ENCODE measurements around the gene DCAF11.
A peak's percentile ranks its signal among the peaks of the same experiment; 100 is the strongest.

DCAF11 gene

GRCh38 chr14:24114532-24115421 is at the start of gene DCAF11, which contains the start of gene NRL:
Gene DCAF11, plus strand, starts transcription at chr14:24114777. Its CDS starts 818 bp downstream, at chr14:24115595.
Gene NRL, minus strand, starts transcription at chr14:24114949. Its CDS starts 32,101 bp downstream, at chr14:24082848.
- Histone ChIP-seq H3K4me1 (peaks cover 0 to 26% (median 17%) of the 10 kb centered on the region in 4 donors), H3K4me3 (peak within 1 kb of the TSS; percentile 65 to 80), H3K36me3 (peaks cover 25 to 34% (median 29%) of the 10 kb centered on the region in 3 donors), H3K27ac (peak within 1 kb of the TSS; percentile 95 to 98), H3K27me3 (no peaks in the 10 kb centered on the region), H3K9me3 (no peaks in the 10 kb centered on the region)
- intact Hi-C loops (cut with DNase I; ENCODE audit: low total_unique reads) = no loop called here
- peak in 1 of 2 experiments; percentile 14 for TF ChIP-seq CTCF (IDR thresholded peaks at IDR 0.05)
- DNase-seq = peak; percentile 99

GRCh38 chr14:24064856-24065255 is 49.7 kb upstream of the DCAF11 start:
- intact Hi-C loops (cut with DNase I; ENCODE audit: low total_unique reads) = no loop called here

GRCh38 chr14:24065408-24065807 is 49.2 kb upstream of the DCAF11 start:
- no peaks in the 10 kb centered on the region for H3K4me1 ChIP-seq
- intact Hi-C loops (cut with DNase I; ENCODE audit: low total_unique reads) = no loop called here
- DNase-seq = no peak
- H3K36me3 ChIP-seq = no peaks in the 10 kb centered on the region
- no peak overlapping the region for H3K4me3 ChIP-seq
- H3K27me3 ChIP-seq = no peaks in the 10 kb centered on the region
- no peaks in the 10 kb centered on the region for H3K9me3 ChIP-seq
- TF ChIP-seq CTCF (IDR thresholded peaks at IDR 0.05) = no peak
- no peak overlapping the region for H3K27ac ChIP-seq

More at GRCh38 chr14:24064856-24065255, 49.7 kb upstream of the DCAF11 start:
- Histone ChIP-seq H3K36me3 (no peaks in the 10 kb centered on the region), H3K9me3 (no peaks in the 10 kb centered on the region), H3K4me3 (no peak overlapping the region), H3K27ac (no peak overlapping the region), H3K27me3 (no peaks in the 10 kb centered on the region), H3K4me1 (no peaks in the 10 kb centered on the region)
- no peak for TF ChIP-seq CTCF (IDR thresholded peaks at IDR 0.05)
- no peak for DNase-seq

- no peak for TF ChIP-seq CTCF (IDR thresholded peaks at IDR 0.05)
- intact Hi-C loops (cut with DNase I; ENCODE audit: low total_unique reads) = no loop called here
- Histone ChIP-seq H3K27ac (no peak overlapping the region), H3K4me3 (no peak overlapping the region), H3K36me3 (no peaks in the 10 kb centered on the region), H3K4me1 (peaks cover 0 to 7% (median 5%) of the 10 kb centered on the region in 4 donors), H3K27me3 (no peaks in the 10 kb centered on the region), H3K9me3 (no peaks in the 10 kb centered on the region)
- DNase-seq = no peak
Observed at GRCh38 chr14:24066496-24067132, 48.0 kb upstream of the DCAF11 start.

GRCh38 chr14:24067133-24068082 is 47.2 kb upstream of the DCAF11 start:
- TF ChIP-seq CTCF (IDR thresholded peaks at IDR 0.05) = no peak
- H3K4me3 ChIP-seq = no peak overlapping the region
- no peaks in the 10 kb centered on the region for H3K9me3 ChIP-seq
- H3K27me3 ChIP-seq = peaks cover 0 to 7% of the 10 kb centered on the region in 2 donors
- no peak for DNase-seq
- no peak overlapping the region for H3K27ac ChIP-seq
- peaks cover 0 to 15% (median 12%) of the 10 kb centered on the region in 4 donors for H3K4me1 ChIP-seq
- H3K36me3 ChIP-seq = no peaks in the 10 kb centered on the region
- intact Hi-C loops (cut with DNase I; ENCODE audit: low total_unique reads) = no loop called here
